Osteoblast (primary cell): ENCODE measurements around the gene ACVR2B. TPM values are rescaled to one million over a fixed set of nuclear protein-coding genes. Genes with fewer than 3 reads are reported as not detected.

Experiments
- DNase-seq: peaks from one replicate; pipeline ENCODE4 v3.0.0; 2011; ENCODE audit warnings: low spot score, mixed read lengths; ENCODE audit not compliant: insufficient read length; ENCODE audit errors: missing footprints
- H2AFZ ChIP-seq: 2 replicates; pipeline ENCODE4 v1.6.0; 2011; ENCODE audit warnings: mild to moderate bottlenecking, low read length
- H3K27ac ChIP-seq: 2 replicates; pipeline ENCODE4 v1.5.1; 2011; ENCODE audit warnings: mild to moderate bottlenecking, low read depth, low read length, moderate library complexity
- H3K27me3 ChIP-seq: 2 replicates; pipeline ENCODE4 v1.6.0; 2012; ENCODE audit warnings: mild to moderate bottlenecking, control low read depth, inconsistent platforms, low read length, moderate library complexity; ENCODE audit not compliant: insufficient read depth
- H3K36me3 ChIP-seq: 2 replicates; pipeline ENCODE4 v1.5.1; 2011; ENCODE audit warnings: mild to moderate bottlenecking, low read length, control low read depth, moderate library complexity; ENCODE audit not compliant: insufficient read depth
- H3K4me1 ChIP-seq: 2 replicates; pipeline ENCODE4 v1.5.1; 2011; ENCODE audit warnings: mild to moderate bottlenecking, low read length, control low read depth, moderate library complexity; ENCODE audit not compliant: insufficient read depth
- H3K4me2 ChIP-seq: 2 replicates; pipeline ENCODE4 v1.6.0; 2011; ENCODE audit warnings: mild to moderate bottlenecking, low read length; ENCODE audit not compliant: insufficient read depth
- H3K4me3 ChIP-seq: fragments of 200-600 bp; sonication (generic); 3 replicates; pipeline ENCODE4 v1.5.1; 2012; ENCODE audit warnings: mild to moderate bottlenecking, low read length, inconsistent platforms; ENCODE audit not compliant: insufficient read depth
- H3K79me2 ChIP-seq: 2 replicates; pipeline ENCODE4 v1.6.0; 2012; ENCODE audit warnings: mild to moderate bottlenecking, low read length, control low read depth, inconsistent platforms; ENCODE audit not compliant: insufficient read depth
- H3K9me3 ChIP-seq: 2 replicates; pipeline ENCODE4 v1.5.1; 2011; ENCODE audit warnings: low read depth, low read length, control low read depth
- H4K20me1 ChIP-seq: 2 replicates; pipeline ENCODE4 v1.6.0; 2012; ENCODE audit warnings: mild to moderate bottlenecking, low read length, control low read depth; ENCODE audit not compliant: insufficient read depth
- total RNA-seq: library from RNA; depleted of rRNA; stranded (reverse); fragments of >200 nt; gene quantifications from 2 replicates; pipeline ENCODE4 v1.2.3, GENCODE V29; 2012
- TF ChIP-seq, protein P1 (sequence below): IDR thresholded peaks from 2 replicates; pipeline ENCODE4 v1.5.1; 2011; ENCODE audit warnings: mild to moderate bottlenecking, low read depth, low read length, moderate library complexity; ENCODE audit errors: extremely low read depth

Gene ACVR2B
- total RNA-seq, 1 donor: 3.6 TPM

DNA sequence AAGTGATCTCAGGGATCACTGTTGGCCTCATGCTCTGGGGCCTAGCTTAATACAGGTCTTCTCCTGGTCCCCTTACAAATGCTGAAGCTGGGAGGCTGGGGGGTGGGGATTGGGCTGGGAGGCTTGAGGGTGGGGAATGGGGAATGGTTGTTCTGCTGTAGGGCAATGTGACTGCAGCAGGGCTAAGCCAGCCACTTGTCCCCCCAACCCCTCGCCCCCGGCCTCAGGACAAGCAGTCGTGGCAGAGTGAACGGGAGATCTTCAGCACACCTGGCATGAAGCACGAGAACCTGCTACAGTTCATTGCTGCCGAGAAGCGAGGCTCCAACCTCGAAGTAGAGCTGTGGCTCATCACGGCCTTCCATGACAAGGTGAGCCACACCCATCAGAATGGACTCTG is 25.2 kb downstream of the ACVR2B start:
- Histone ChIP-seq H3K4me3 (no peak overlapping the region), H3K27ac (no peak overlapping the region)
- TF ChIP-seq, protein P1, sequence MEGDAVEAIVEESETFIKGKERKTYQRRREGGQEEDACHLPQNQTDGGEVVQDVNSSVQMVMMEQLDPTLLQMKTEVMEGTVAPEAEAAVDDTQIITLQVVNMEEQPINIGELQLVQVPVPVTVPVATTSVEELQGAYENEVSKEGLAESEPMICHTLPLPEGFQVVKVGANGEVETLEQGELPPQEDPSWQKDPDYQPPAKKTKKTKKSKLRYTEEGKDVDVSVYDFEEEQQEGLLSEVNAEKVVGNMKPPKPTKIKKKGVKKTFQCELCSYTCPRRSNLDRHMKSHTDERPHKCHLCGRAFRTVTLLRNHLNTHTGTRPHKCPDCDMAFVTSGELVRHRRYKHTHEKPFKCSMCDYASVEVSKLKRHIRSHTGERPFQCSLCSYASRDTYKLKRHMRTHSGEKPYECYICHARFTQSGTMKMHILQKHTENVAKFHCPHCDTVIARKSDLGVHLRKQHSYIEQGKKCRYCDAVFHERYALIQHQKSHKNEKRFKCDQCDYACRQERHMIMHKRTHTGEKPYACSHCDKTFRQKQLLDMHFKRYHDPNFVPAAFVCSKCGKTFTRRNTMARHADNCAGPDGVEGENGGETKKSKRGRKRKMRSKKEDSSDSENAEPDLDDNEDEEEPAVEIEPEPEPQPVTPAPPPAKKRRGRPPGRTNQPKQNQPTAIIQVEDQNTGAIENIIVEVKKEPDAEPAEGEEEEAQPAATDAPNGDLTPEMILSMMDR: no peak

DNA sequence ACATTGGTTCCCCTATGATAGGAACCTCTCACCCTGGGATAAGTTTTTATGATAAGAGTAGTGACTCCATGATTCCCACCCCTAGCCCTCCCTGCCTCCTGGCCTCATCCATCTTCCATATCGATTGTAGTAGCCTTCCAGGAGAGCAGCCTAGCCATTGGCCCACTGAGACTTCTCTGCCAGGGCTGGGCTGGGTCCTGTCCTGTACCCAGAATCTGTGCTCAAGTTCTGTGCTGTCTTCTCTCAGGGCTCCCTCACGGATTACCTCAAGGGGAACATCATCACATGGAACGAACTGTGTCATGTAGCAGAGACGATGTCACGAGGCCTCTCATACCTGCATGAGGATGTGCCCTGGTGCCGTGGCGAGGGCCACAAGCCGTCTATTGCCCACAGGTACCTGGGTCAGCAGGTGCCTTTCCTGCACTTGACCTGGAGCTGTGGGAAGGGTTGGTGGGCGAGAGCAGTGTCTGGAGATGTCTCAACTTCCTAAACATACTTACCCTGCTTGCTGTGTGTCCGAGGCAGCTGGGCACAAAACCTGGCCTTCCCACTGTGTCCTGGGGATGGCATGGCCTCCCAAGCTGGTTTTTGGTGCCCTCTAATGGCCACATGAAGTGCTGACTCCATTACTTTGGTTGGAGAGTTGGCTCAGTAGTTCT is 25.9 kb downstream of the ACVR2B start:
- Histone ChIP-seq H3K4me3 (no peak overlapping the region), H3K27ac (no peak overlapping the region), H3K4me2 (no peak overlapping the region), H3K9me3 (no peaks in the 10 kb centered on the region), H3K27me3 (no peaks in the 10 kb centered on the region), H3K36me3 (peaks cover 2% of the 10 kb centered on the region), H4K20me1 (no peaks in the 10 kb centered on the region), H2AFZ (no peak overlapping the region), H3K79me2 (no peaks in the 10 kb centered on the region), H3K4me1 (no peaks in the 10 kb centered on the region)
- peak; percentile 96 for DNase-seq
- TF ChIP-seq, protein P1: peak; percentile 93

More for the DNA sequence above, 25.2 kb downstream of the ACVR2B start:
- Histone ChIP-seq H2AFZ (no peak overlapping the region), H3K9me3 (no peaks in the 10 kb centered on the region), H3K27me3 (no peaks in the 10 kb centered on the region), H3K36me3 (peaks cover 2% of the 10 kb centered on the region), H3K4me2 (no peak overlapping the region), H3K4me1 (no peaks in the 10 kb centered on the region), H3K79me2 (no peaks in the 10 kb centered on the region), H4K20me1 (no peaks in the 10 kb centered on the region)
- no peak for DNase-seq

DNA sequence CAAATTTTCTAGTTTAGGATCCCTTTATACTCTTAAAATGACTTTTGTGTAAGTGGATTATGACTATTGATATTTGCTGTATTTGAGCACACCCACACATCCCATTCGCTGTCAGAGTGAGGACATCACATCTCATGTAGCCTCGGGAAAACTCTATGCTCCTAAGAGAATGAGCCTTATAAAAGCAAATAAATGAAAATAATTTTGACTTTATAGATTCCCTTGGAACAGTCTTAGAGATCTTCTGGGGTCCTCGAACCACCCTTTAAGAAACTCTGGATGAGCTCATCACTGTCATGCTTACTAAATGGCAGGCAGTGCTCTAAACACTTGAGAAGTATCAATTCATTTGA is 26.4 kb downstream of the ACVR2B start:
- Histone ChIP-seq H3K36me3 (peaks cover 2% of the 10 kb centered on the region), H3K9me3 (no peaks in the 10 kb centered on the region), H3K79me2 (no peaks in the 10 kb centered on the region), H2AFZ (no peak overlapping the region), H4K20me1 (no peaks in the 10 kb centered on the region), H3K4me3 (no peak overlapping the region), H3K4me1 (no peaks in the 10 kb centered on the region), H3K27me3 (no peaks in the 10 kb centered on the region), H3K27ac (no peak overlapping the region), H3K4me2 (no peak overlapping the region)
- DNase-seq: no peak
- TF ChIP-seq, protein P1: no peak

DNA sequence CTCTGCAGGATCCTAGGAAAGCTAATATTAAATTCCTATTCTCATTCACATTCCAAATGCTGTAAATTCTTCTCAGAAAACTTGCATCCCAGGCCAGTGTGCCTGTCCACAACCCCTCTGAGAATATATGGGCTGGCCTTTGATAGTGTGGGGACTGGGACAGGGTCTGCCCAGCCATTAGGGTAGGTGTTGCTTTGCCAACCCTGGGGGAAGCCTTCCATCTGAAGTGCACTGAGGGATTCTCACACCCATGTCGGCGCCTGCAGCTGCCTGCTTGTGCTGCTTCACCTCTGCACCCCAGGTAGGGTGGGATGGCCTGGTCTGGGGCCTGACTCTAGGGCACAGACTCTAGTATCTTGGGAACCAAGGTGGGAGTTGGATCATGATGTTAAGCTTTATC is 27.2 kb downstream of the ACVR2B start:
- H3K4me3 ChIP-seq: no peak overlapping the region
- DNase-seq: no peak
- no peak overlapping the region for H2AFZ ChIP-seq
- no peaks in the 10 kb centered on the region for H3K79me2 ChIP-seq
- peaks cover 2% of the 10 kb centered on the region for H3K36me3 ChIP-seq
- no peaks in the 10 kb centered on the region for H3K4me1 ChIP-seq
- H4K20me1 ChIP-seq: no peaks in the 10 kb centered on the region
- TF ChIP-seq, protein P1: no peak
- no peak overlapping the region for H3K27ac ChIP-seq
- H3K9me3 ChIP-seq: no peaks in the 10 kb centered on the region
- H3K27me3 ChIP-seq: no peaks in the 10 kb centered on the region
- H3K4me2 ChIP-seq: no peak overlapping the region
